ENCODE measurements around the gene SMLR1. TPM values are rescaled to one million over a fixed set of nuclear protein-coding genes. Genes with fewer than 3 reads are reported as not detected.
A peak's percentile ranks its signal among the peaks of the same experiment; 100 is the strongest.

The SMLR1 gene
- total RNA-seq, 1 experiment from 2014 or later, result not detected

DNA sequence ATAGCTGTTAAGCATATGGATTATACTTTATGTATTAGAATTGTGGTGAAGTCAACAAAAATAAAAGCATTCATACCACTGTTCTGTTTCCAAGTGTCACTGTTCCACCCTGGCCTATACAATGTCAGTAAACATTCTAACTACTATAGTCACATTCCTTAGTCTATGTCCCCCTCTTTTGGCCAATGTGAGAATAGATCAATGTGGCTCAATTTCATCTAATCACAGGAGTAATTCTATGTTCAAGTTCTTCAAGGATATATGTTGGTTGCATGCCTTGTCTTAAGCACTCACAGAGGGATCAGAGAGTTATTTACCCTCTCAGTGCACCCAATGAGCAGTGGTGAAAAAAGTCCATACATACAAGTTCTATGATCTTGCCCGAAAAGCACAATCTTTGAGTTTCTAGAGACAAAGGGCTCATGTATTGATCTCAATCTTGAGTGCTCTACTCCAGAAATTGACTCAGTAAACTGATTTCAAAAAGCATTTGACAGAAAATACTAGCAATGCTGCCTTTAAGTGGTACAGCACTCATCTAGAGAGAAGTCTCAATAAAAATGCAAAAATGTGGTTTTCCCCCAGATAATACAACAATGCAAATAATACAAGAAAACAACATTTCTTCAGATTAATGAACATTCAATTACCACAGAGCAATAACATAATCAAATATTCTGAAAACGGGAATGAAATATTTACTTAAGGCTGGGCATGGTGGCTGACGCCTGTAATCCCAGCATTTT is 16.5 kb downstream of the SMLR1 start:
- H4K20me1 ChIP-seq (ENCODE audit: low read length), result no peaks in the 10 kb centered on the region
- H3K79me2 ChIP-seq (ENCODE audit: low read length), result no peaks in the 10 kb centered on the region
- H3F3A ChIP-seq (ENCODE audit: low read length, unreplicated experiment), result no peaks in the 10 kb centered on the region
- H3K4me2 ChIP-seq (ENCODE audit: low read length), result no peak overlapping the region
- H3K27ac ChIP-seq (ENCODE audit: low read length), result no peak overlapping the region
- no peaks in the 10 kb centered on the region for H3K27me3 ChIP-seq (ENCODE audit: low read length)
- ATAC-seq (peak; percentile 56), DNase-seq (peak; percentile 53)
- BruUV-seq (replicated peaks), result no TSS peak
- intact Hi-C loops (cut with micrococcal nuclease), result loop anchor here (10.0 kb wide), 1 partner anchor 549 kb away; no protein-coding TSS in a partner anchor
- no peak overlapping the region for H2AFZ ChIP-seq (ENCODE audit: low read length)
- no peaks in the 10 kb centered on the region for H3K4me1 ChIP-seq (ENCODE audit: insufficient read depth, low read length)
- no peaks in the 10 kb centered on the region for H3K36me3 ChIP-seq (ENCODE audit: low read depth, low read length)
- no peaks in the 10 kb centered on the region for H3K9me2 ChIP-seq (replicated peaks; ENCODE audit: low read length)
- no peaks in the 10 kb centered on the region for H3K9me3 ChIP-seq (ENCODE audit: low read length)
- TF ChIP-seq, protein P1, sequence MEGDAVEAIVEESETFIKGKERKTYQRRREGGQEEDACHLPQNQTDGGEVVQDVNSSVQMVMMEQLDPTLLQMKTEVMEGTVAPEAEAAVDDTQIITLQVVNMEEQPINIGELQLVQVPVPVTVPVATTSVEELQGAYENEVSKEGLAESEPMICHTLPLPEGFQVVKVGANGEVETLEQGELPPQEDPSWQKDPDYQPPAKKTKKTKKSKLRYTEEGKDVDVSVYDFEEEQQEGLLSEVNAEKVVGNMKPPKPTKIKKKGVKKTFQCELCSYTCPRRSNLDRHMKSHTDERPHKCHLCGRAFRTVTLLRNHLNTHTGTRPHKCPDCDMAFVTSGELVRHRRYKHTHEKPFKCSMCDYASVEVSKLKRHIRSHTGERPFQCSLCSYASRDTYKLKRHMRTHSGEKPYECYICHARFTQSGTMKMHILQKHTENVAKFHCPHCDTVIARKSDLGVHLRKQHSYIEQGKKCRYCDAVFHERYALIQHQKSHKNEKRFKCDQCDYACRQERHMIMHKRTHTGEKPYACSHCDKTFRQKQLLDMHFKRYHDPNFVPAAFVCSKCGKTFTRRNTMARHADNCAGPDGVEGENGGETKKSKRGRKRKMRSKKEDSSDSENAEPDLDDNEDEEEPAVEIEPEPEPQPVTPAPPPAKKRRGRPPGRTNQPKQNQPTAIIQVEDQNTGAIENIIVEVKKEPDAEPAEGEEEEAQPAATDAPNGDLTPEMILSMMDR (conservative IDR thresholded peaks at IDR 0.05; ENCODE audit: low read depth, low read length), result peak; percentile 61
- TF ChIP-seq EZH2 (IDR thresholded peaks at IDR 0.05; ENCODE audit: low read length, unreplicated experiment), result no peak
- no peak overlapping the region for H3K4me3 ChIP-seq (ENCODE audit: low read length)
- CTCF ChIA-PET, result no interaction called here
- POLR2A ChIA-PET (ENCODE audit: unreplicated experiment), result no interaction called here
- H3K9ac ChIP-seq (ENCODE audit: low read length), result no peak overlapping the region

GRCh38 chr6:130846501-130846900 is 19.3 kb downstream of the SMLR1 start:
- ChIA-PET CTCF (no interaction called here), POLR2A (ENCODE audit: unreplicated experiment) (no interaction called here)
- BruUV-seq (replicated peaks), result no TSS peak
- Histone ChIP-seq H3K4me1 (ENCODE audit: insufficient read depth, low read length) (no peaks in the 10 kb centered on the region), H3F3A (ENCODE audit: low read length, unreplicated experiment) (no peaks in the 10 kb centered on the region), H3K9me2 (replicated peaks; ENCODE audit: low read length) (no peaks in the 10 kb centered on the region), H3K79me2 (ENCODE audit: low read length) (no peaks in the 10 kb centered on the region), H2AFZ (ENCODE audit: low read length) (no peak overlapping the region), H3K36me3 (ENCODE audit: low read depth, low read length) (no peaks in the 10 kb centered on the region), H3K4me2 (ENCODE audit: low read length) (no peak overlapping the region), H3K9me3 (ENCODE audit: low read length) (no peaks in the 10 kb centered on the region), H3K4me3 (ENCODE audit: low read length) (no peak overlapping the region), H3K9ac (ENCODE audit: low read length) (no peak overlapping the region), H4K20me1 (ENCODE audit: low read length) (no peaks in the 10 kb centered on the region), H3K27ac (ENCODE audit: low read length) (no peak overlapping the region), H3K27me3 (ENCODE audit: low read length) (no peaks in the 10 kb centered on the region)
- no peak for DNase-seq
- TF ChIP-seq, protein P1 (conservative IDR thresholded peaks at IDR 0.05; ENCODE audit: low read depth, low read length), result no peak
- no peak for TF ChIP-seq EZH2 (IDR thresholded peaks at IDR 0.05; ENCODE audit: low read length, unreplicated experiment)
- no peak for TF ChIP-seq EZH2phosphoT487 (IDR thresholded peaks at IDR 0.05; ENCODE audit: borderline replicate concordance, low read length)
- no peak for ATAC-seq
- intact Hi-C loops (cut with micrococcal nuclease), result loop anchor here (10.0 kb wide), 1 partner anchor 552 kb away; no protein-coding TSS in a partner anchor

Measured in PC-3 (cell line).